T follicular helper cell (primary cell): ENCODE results near the gene ZNG1A.
"Not testable (repeated sequence)": the region's sequence is repeated elsewhere in the genome, so short reads cannot be mapped to it uniquely, and the experiment has no call there.

ENCODE experiments used
- DNase-seq: peaks from one replicate; pipeline ENCODE4 v3.0.0-alpha.2; 2020; ENCODE audit warnings: low read depth

The ZNG1A gene

DNA sequence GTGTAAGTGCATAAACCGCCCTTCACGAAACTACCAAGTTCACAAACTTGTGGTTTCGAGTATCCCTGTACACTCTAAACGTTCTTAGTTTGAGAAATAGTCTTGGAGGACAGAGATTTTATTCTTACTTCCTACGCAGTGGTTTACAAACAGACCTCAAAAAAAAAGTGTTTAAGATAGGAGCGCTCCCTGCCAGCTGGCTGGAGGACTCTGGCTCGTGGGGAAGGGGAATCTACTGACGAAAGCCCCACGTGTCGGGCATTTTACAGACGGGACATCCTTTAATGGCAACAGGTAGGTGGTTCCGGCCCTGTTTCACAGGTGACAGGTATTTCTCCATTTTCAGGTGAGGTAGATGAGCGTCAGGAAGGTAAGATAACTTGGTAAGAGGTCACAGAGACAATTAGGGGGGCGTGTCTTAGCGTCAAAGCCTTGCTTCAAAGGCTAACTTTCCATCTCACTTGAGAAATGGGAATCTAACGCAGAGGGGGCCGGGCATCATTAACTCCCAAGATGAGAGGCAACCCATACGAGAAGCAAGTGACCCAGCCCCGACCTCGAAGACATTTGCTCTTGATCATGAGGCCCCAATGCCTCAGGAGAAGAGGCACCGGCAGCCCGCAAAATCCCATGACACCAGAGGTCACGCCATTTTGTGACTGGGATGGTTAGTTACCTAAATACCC is 573 bp downstream of the ZNG1A start:
- not testable (repeated sequence) for DNase-seq

GRCh38 chr9:169757-170156 is 9.1 kb downstream of the ZNG1A start:
- not testable (repeated sequence) for DNase-seq

DNA sequence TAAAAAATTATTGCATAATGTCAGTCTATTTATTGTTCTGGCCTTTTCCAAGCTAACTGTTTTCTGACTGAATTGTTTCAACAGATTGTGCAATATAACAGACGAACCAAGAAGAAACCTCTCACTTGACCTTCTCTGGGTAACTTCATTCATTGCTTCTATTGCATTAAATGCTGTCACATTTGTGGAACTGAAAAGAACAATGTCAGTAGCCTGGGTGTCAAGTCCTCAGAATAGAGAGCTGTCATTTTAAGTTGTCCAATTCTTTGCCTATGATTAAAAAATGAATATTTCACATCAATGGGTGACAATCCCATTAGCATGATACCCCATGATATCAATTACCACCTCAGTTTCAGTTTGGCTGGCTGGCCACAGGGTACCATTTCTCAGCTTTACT is 19.0 kb downstream of the ZNG1A start:
- DNase-seq: not testable (repeated sequence)

DNA sequence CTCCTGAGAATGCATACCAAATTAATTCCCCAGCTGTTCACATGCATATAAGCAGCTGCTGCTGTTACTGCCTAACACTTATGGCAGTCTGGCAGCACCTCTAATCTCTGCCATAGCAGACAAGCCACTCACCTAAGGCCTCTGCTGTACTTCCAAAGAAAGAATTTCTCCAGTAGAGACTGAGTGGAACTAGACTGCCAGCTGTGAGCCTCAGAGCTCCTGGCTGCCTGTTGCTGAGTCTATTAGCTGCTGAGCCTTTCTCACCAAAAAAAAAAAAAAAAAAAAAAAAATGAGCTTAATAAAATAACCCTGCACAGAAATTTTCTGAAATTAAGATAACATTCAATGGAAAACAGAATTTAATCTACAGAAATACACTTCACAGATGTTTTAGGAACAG is 27.7 kb downstream of the ZNG1A start:
- DNase-seq: not testable (repeated sequence)

DNA sequence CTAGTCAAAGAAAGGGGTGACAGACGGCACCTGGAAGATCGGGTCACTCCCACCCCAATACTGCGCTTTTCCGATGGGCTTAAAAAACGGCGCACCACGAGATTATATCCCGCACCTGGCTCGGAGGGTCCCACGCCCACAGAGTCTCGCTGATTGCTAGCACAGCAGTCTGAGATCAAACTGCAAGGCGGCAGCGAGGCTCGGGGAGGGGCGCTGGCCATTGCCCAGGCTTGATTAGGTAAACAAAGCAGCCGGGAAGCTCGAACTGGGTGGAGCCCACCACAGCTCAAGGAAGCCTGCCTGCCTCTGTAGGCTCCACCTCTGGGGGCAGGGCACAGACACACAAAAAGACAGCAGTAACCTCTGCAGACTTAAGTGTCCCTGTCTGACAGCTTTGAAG is 39.0 kb downstream of the ZNG1A start:
- DNase-seq: not testable (repeated sequence)

DNA sequence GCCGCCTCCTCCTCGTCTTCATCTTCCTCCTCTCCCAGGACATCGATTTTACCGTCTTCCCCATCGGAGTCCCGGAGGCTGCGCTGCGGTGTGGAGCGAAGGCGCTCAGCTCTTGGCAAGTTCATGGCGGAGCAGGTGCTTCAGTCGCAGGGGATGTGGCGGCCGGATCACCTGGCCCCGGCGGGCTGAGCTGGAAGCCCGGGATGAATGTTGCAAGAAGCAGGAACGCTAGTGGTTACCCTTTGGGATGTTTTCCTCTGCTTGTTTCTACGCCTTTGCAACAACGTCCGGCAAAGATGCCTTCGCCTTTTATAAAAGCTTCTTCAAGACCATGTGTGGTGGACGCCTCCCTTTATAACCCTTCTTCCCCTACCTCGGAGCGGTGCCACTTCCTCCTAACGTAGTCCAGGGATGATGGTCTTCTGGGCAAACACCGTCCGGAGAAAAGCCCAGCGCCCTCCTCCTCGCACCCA is 60.8 kb downstream of the ZNG1A start, which contains the start of gene FOXD4:
Gene FOXD4, minus strand, starts transcription at position 423 of the 473 bp plus-strand sequence. Its CDS starts 298 bp downstream, at position 125.
- DNase-seq: not testable (repeated sequence)

DNA sequence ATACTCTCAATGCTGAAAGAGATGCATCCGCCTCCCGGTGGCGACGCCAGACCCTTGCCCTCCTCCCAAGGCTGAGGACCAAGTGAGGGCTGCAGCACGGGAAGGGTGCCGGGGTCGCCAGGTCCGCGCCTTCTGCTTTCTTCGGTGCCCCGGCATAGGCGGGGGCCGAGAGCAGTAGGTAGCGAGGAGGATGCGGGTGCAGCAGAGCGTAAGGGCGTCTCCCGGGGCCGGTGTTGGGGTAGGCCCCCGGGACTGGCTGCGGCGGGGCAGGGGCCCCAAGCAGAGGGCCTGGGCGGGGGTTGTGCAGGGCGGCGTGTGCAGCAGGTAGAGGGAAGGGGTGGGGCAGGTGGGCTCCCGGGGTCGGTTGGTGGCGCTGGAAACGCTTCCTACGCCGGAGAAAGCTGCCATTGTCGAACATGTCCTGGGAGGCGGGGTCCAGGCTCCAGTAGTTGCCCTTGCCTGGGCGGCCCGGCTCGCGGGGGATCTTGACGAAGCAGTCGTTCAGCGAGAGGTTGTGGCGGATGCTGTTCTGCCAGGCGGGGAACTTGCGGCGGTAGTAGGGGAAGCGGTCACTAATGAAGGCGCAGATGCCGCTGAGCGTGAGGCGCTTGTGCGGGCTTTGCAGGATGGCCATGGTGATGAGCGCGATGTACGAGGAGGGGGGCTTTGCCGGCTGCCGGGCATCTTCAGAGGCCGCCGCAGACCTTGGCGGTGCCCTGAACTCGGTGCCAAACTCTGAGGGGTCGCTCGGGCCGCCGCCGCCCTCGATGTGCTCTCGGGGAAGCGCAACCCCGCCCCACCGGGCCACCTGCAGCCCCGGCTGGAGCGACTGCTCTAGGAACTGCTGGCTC is 61.5 kb downstream of the ZNG1A start:
- DNase-seq: not testable (repeated sequence)

GRCh38 chr9:116239-117077 is 62.4 kb downstream of the ZNG1A start:
- not testable (repeated sequence) for DNase-seq

DNA sequence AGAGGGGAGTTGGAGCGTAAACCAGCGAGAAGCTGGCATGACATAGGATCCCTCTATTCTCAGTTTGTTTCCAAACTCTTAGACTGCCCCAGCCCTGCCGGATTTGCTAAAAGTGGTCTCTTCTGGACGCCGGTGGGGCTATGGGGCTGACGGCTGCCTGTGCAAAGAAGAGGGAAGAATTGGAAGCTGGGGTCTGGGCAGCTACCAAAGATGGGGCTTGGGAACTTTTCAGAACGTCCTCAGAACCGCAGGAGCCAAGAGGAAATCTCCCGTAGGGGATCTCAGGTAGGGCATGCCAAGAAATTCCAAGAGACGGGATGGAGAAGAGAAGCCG is 63.8 kb downstream of the ZNG1A start:
- not testable (repeated sequence) for DNase-seq

GRCh38 chr9:114267-115117 is 64.4 kb downstream of the ZNG1A start:
- DNase-seq: not testable (repeated sequence)

- DNase-seq: not testable (repeated sequence)
These were observed 65.2 kb downstream of the ZNG1A start for GRCh38 chr9:113468-114266.

- not testable (repeated sequence) for DNase-seq
These were observed 66.0 kb downstream of the ZNG1A start for GRCh38 chr9:112589-113467.

DNA sequence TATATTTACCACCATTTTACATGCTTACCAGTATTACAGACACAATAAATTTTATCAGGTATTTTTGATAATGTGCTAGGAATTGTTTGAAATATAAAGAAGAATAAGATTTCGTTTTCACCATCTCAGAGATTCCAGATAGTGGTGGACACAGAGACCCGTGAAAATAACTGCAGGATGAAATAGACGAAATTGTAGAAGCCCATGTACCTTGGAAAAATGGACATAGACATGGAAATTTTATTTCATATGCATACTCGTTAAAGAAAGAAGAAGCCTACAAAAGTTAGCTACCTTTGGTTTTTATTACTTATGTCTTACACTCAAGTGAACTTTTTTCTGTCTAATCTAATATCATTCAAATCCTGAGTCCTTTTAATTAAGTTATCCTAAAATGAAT is 68.2 kb downstream of the ZNG1A start:
- not testable (repeated sequence) for DNase-seq

- DNase-seq: not testable (repeated sequence)
These were observed 69.3 kb downstream of the ZNG1A start for GRCh38 chr9:109540-109939.

DNA sequence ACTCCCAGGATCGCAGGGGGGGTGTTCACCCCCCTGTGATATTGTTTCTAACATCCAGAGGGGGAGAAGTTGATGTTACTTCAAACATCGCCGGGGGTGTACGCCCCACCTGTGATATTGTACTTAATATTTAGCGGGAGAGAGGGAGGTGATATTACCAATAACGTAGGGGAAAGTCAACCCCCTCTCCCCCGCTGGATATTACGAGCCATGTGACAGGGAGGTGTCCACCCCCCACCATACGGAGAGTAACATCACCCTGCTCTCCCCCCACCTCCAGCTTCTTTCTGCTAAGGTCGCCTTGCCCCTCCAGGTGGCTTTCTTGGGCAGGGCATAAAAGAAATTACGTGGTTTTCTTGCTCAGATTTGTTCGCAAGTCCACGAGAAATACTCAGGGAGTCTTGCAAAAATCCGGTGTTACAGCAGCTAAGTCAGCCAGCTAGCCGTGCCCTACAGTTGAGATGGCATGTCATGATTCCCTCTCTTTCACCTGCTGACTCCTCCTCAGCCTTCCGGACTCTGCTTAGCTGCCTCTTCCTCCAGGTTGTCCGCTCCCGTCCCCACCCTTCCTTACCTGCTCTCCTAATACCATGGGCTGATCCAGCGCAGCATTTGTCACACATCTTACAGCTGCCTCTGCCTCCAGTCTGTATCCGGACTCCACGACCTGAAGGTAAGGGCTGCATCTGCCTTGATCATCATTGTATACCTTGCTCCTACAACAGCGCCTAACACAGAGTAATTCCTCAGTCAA is 69.9 kb downstream of the ZNG1A start:
- not testable (repeated sequence) for DNase-seq

GRCh38 chr9:105991-106390 is 72.9 kb downstream of the ZNG1A start:
- not testable (repeated sequence) for DNase-seq

GRCh38 chr9:100430-100829 is 78.4 kb downstream of the ZNG1A start:
- not testable (repeated sequence) for DNase-seq

- not testable (repeated sequence) for DNase-seq
These were observed 79.0 kb downstream of the ZNG1A start for GRCh38 chr9:99867-100266.
